Smooth muscle cell (in vitro differentiated cells): ENCODE data around the gene OSMR. TPM values are rescaled to one million over a fixed set of nuclear protein-coding genes. Genes with fewer than 3 reads are reported as not detected.

Experiments
- DNase-seq: peaks from one replicate; lab custom pipeline; 2025; ENCODE audit not compliant: unreplicated experiment; lab: John Stamatoyannopoulos, UW
- H2AFZ ChIP-seq: fragments of 200-600 bp; sonication (generic); 2 replicates; pipeline ENCODE4 v1.6.0; 2016; ENCODE audit warnings: antibody characterized with exemption, low read depth, mild to moderate bottlenecking
- H3F3A ChIP-seq: fragments of 200-600 bp; sonication (generic); 2 replicates; pipeline ENCODE4 v1.6.0; 2017; ENCODE audit warnings: antibody characterized with exemption, low read depth
- H3K27ac ChIP-seq: fragments of 200-600 bp; sonication (generic); 2 replicates; pipeline ENCODE4 v1.5.1; 2016; ENCODE audit warnings: low read depth, mild to moderate bottlenecking
- H3K27me3 ChIP-seq: fragments of 200-600 bp; sonication (generic); 2 replicates; pipeline ENCODE4 v1.6.1; 2016; ENCODE audit warnings: low read depth, mild to moderate bottlenecking
- H3K36me3 ChIP-seq: fragments of 200-600 bp; sonication (generic); 2 replicates; pipeline ENCODE4 v1.5.1; 2016; ENCODE audit warnings: low read depth
- H3K4me1 ChIP-seq: fragments of 200-600 bp; sonication (generic); 2 replicates; pipeline ENCODE4 v1.5.1; 2016; ENCODE audit warnings: low read depth
- H3K4me2 ChIP-seq: fragments of 200-600 bp; sonication (generic); 2 replicates; pipeline ENCODE4 v1.6.0; 2016; ENCODE audit warnings: mild to moderate bottlenecking
- H3K4me3 ChIP-seq: fragments of 200-600 bp; sonication (generic); 2 replicates; pipeline ENCODE4 v1.5.1; 2016; ENCODE audit warnings: mild to moderate bottlenecking
- H3K79me2 ChIP-seq: fragments of 200-600 bp; sonication (generic); 2 replicates; pipeline ENCODE4 v1.6.0; 2016; ENCODE audit warnings: low read depth, mild to moderate bottlenecking
- H3K9ac ChIP-seq: fragments of 200-600 bp; sonication (generic); 2 replicates; pipeline ENCODE4 v1.6.0; 2016; ENCODE audit warnings: low read depth
- H3K9me3 ChIP-seq: fragments of 200-600 bp; sonication (generic); replicated peaks from 2 replicates; pipeline ENCODE4 v1.5.1; 2016; ENCODE audit warnings: low read depth
- H4K20me1 ChIP-seq: fragments of 200-600 bp; sonication (generic); 2 replicates; pipeline ENCODE4 v1.6.0; 2016; ENCODE audit warnings: low read depth
- CTCF ChIP-seq: fragments of 200-600 bp; sonication (generic); IDR thresholded peaks from 2 replicates; pipeline ENCODE4 v1.5.1; 2017; ENCODE audit warnings: borderline replicate concordance, mild to moderate bottlenecking, antibody characterized with exemption; ENCODE audit not compliant: insufficient read depth, poor library complexity, severe bottlenecking
- WGBS: methylation state at CpG from one replicate; pipeline ENCODE4 v1.1.7; 2016; ENCODE audit warnings: low lambda C conversion rate; 5-methylcytosine and 5-hydroxymethylcytosine counted together
- polyA plus RNA-seq: library from polyadenylated mRNA; unstranded; fragments of >200 nt; fragmentation: Nextera tagmentation; extraction: Ambion mirVana; gene quantifications from 2 replicates; pipeline ENCODE4 v1.2.1, GENCODE V29; 2016
- total RNA-seq: library from RNA; depleted of rRNA; stranded (reverse); fragments of >200 nt; gene quantifications from 2 replicates; pipeline ENCODE4 v1.2.3, GENCODE V29; 2014

Gene OSMR
- total and polyA plus RNA-seq, 2 experiments from 2014 or later, result 31.8 to 52.5 TPM

- H3K27ac ChIP-seq, result no peak overlapping the region
- no peaks in the 10 kb centered on the region for H3F3A ChIP-seq
- H2AFZ ChIP-seq, result no peak overlapping the region
- 100% methylated on average over 1 of the region's 1 CpG for WGBS
- H3K9ac ChIP-seq, result no peak overlapping the region
- peak overlapping the region; percentile 93 for H3K4me2 ChIP-seq
- no peaks in the 10 kb centered on the region for H3K4me1 ChIP-seq
- H4K20me1 ChIP-seq, result peaks cover 7% of the 10 kb centered on the region
- no peak for DNase-seq
- H3K27me3 ChIP-seq, result no peaks in the 10 kb centered on the region
- no peak overlapping the region for H3K4me3 ChIP-seq
- TF ChIP-seq CTCF, result no peak
- peaks cover 49% of the 10 kb centered on the region for H3K79me2 ChIP-seq
- no peaks in the 10 kb centered on the region for H3K36me3 ChIP-seq
- no peaks in the 10 kb centered on the region for H3K9me3 ChIP-seq
Measured at GRCh38 chr5:38843665-38844064, 2.1 kb upstream of the OSMR start.

GRCh38 chr5:38846379-38847011, 683 bp downstream of the OSMR start:
- H3K4me2 ChIP-seq, result peak overlapping the region; percentile 93
- H2AFZ ChIP-seq, result peak overlapping the region; percentile 76
- no peak for TF ChIP-seq CTCF
- H3K27me3 ChIP-seq, result no peaks in the 10 kb centered on the region
- H3K27ac ChIP-seq, result peak overlapping the region; percentile 88
- H3F3A ChIP-seq, result no peaks in the 10 kb centered on the region
- H4K20me1 ChIP-seq, result peaks cover 7% of the 10 kb centered on the region
- peak overlapping the region; percentile 92 for H3K4me3 ChIP-seq
- peaks cover 70% of the 10 kb centered on the region for H3K79me2 ChIP-seq
- 24% methylated on average over 24 of the region's 24 CpGs for WGBS
- H3K36me3 ChIP-seq, result no peaks in the 10 kb centered on the region
- no peaks in the 10 kb centered on the region for H3K4me1 ChIP-seq
- DNase-seq, result no peak
- H3K9me3 ChIP-seq, result no peaks in the 10 kb centered on the region
- H3K9ac ChIP-seq, result peak overlapping the region; percentile 91

- no peak for TF ChIP-seq CTCF
- Histone ChIP-seq H3K27ac (no peak overlapping the region), H4K20me1 (peaks cover 7% of the 10 kb centered on the region), H3K4me2 (peak overlapping the region; percentile 93), H3K9me3 (no peaks in the 10 kb centered on the region), H2AFZ (no peak overlapping the region), H3K27me3 (no peaks in the 10 kb centered on the region), H3K4me3 (peak overlapping the region; percentile 92), H3K9ac (no peak overlapping the region), H3K79me2 (peaks cover 63% of the 10 kb centered on the region), H3K36me3 (no peaks in the 10 kb centered on the region), H3F3A (no peaks in the 10 kb centered on the region), H3K4me1 (no peaks in the 10 kb centered on the region)
- 79% methylated on average over 9 of the region's 9 CpGs for WGBS
- no peak for DNase-seq
Measured at GRCh38 chr5:38847559-38848347, 1.9 kb downstream of the OSMR start.
